ENCODE results near the gene FBXO45. TPM values are rescaled to one million over a fixed set of nuclear protein-coding genes. Genes with fewer than 3 reads are reported as not detected.

FBXO45 gene
- total and polyA plus RNA-seq, 2 of the 4 experiments (the other 2 are of a cell fraction), result 3.8 to 5.0 TPM

- no peak overlapping the region for H3K9ac ChIP-seq (ENCODE audit: low read depth, low read length)
- CTCF ChIA-PET, result interaction anchor here (0.7 to 1.7 kb wide), 2 partner anchors 271 to 289 kb away, joined by 3 read pairs; no protein-coding TSS in a partner anchor
- POLR2A ChIA-PET (ENCODE audit: unreplicated experiment), result no interaction called here
- DNase-seq, result peak; percentile 17
- H3K4me3 ChIP-seq (ENCODE audit: insufficient read depth, low read depth, low read length), result no peak overlapping the region
- no TSS peak for BruUV-seq (replicated peaks)
- in situ Hi-C loops (cut with MboI; ENCODE audit: low sequenced_read_pairs) (loop anchor here (5.0 kb wide), 1 partner anchor 267 kb away; no protein-coding TSS in a partner anchor), intact Hi-C loops (cut with micrococcal nuclease) (loop anchor here (1.0 kb wide), 1 partner anchor 161 kb away; no protein-coding TSS in a partner anchor), dilution Hi-C loops (cut with HindIII; ENCODE audit: low sequenced_read_pairs, unreplicated experiment) (no loop called here)
- 0 out of 2 replicates have a peak, but pooled peaks cover 2% of the 10 kb centered on the region for H3K4me1 ChIP-seq (ENCODE audit: control insufficient read depth, insufficient read depth, low read length)
- peaks cover 16% of the 10 kb centered on the region for H3K9me3 ChIP-seq (ENCODE audit: control insufficient read depth, insufficient read depth, low read length)
- no peak overlapping the region for H3K4ac ChIP-seq (ENCODE audit: low read depth, low read length)
- H2AK5ac ChIP-seq (ENCODE audit: low read depth, low read length), result no peak overlapping the region
- no peak overlapping the region for H3K56ac ChIP-seq (ENCODE audit: extremely low read depth, insufficient read depth, low read length)
- H3K23ac ChIP-seq (ENCODE audit: low read depth, low read length), result no peak overlapping the region
- H2AK9ac ChIP-seq (replicated peaks; ENCODE audit: low read depth, low read length, poor library complexity), result no peak overlapping the region
- H2BK20ac ChIP-seq (ENCODE audit: low read depth, low read length), result no peak overlapping the region
- no peak overlapping the region for H4K91ac ChIP-seq (ENCODE audit: insufficient read depth, low read depth, low read length)
- TF ChIP-seq MAZ (IDR thresholded peaks at IDR 0.05; ENCODE audit: borderline replicate concordance, low read depth, low read length) (no peak), RAD21 (IDR thresholded peaks at IDR 0.05; ENCODE audit: low read length) (peak; percentile 36), SMC3 (IDR thresholded peaks at IDR 0.05; ENCODE audit: low read depth, low read length) (no peak), CHD1 (IDR thresholded peaks at IDR 0.05; ENCODE audit: low read depth, low read length) (no peak), RCOR1 (IDR thresholded peaks at IDR 0.05; ENCODE audit: insufficient replicate concordance, low read length) (no peak), MXI1 (IDR thresholded peaks at IDR 0.05; ENCODE audit: borderline replicate concordance, low read depth, low read length) (no peak), NFE2L2 (IDR thresholded peaks at IDR 0.05; ENCODE audit: low read depth, low read length) (no peak), RFX5 (IDR thresholded peaks at IDR 0.05; ENCODE audit: low read depth, low read length) (no peak), POLR2A (IDR thresholded peaks at IDR 0.05; ENCODE audit: low read depth, low read length) (no peak), FOS (IDR thresholded peaks at IDR 0.05; ENCODE audit: low read depth, low read length) (no peak), MAFK (IDR thresholded peaks at IDR 0.05; ENCODE audit: low read depth, low read length) (no peak), ELK1 (IDR thresholded peaks at IDR 0.05; ENCODE audit: borderline replicate concordance, low read depth, low read length) (no peak), CEBPB (IDR thresholded peaks at IDR 0.05; ENCODE audit: low read depth, low read length) (no peak), CTCF (conservative IDR thresholded peaks at IDR 0.05; ENCODE audit: low read depth, low read length) (peak; percentile 25)
- H3K79me1 ChIP-seq (ENCODE audit: low read depth in 1 of 2, low read length in 2 of 2), result no peaks in the 10 kb centered on the region
- H2BK15ac ChIP-seq (ENCODE audit: low read depth, low read length), result no peak overlapping the region
- H3K4me2 ChIP-seq (ENCODE audit: low read depth, low read length), result no peak overlapping the region
- WGBS, 2 experiments (ENCODE audit: extremely low coverage in 2 of 2, insufficient read length in 1 of 2), result no CpG with 5 or more reads among the region's 5 CpGs
- H2BK120ac ChIP-seq (ENCODE audit: low read depth, low read length), result no peak overlapping the region
- no peak overlapping the region for H3K18ac ChIP-seq (ENCODE audit: low read depth, low read length)
- no peak overlapping the region for H3K27ac ChIP-seq (ENCODE audit: insufficient read depth, low read length)
- no peaks in the 10 kb centered on the region for H3K27me3 ChIP-seq (ENCODE audit: control insufficient read depth, insufficient read depth, low read length)
- peaks cover 6% of the 10 kb centered on the region; the same call in 1 of the 2 replicates for H3K9me1 ChIP-seq (ENCODE audit: insufficient read depth, low read length)
- no peaks in the 10 kb centered on the region for H3K36me3 ChIP-seq (ENCODE audit: control insufficient read depth, insufficient read depth, low read length)
- H2AFZ ChIP-seq (replicated peaks; ENCODE audit: low read length, poor library complexity), result peak overlapping the region; percentile 33
- no peaks in the 10 kb centered on the region for H4K20me1 ChIP-seq (ENCODE audit: insufficient read depth, low read length)
- no peak overlapping the region for H4K5ac ChIP-seq (ENCODE audit: low read depth, low read length)
- H2BK5ac ChIP-seq (ENCODE audit: low read depth, low read length, poor library complexity, severe bottlenecking), result no peak overlapping the region
- ATAC-seq (ENCODE audit: low read depth), result no peak
- H3K14ac ChIP-seq (replicated peaks; ENCODE audit: low read depth, low read length), result no peak overlapping the region
- H4K8ac ChIP-seq (ENCODE audit: low read depth in 2 of 2, low read length in 2 of 2), result no peak overlapping the region
These were observed 43.9 kb upstream of the FBXO45 start for GRCh38 chr3:196524527-196524926.
